HL-60/S4 (cell line): Measurements from ENCODE around the gene BMP8A.
"Not testable (repeated sequence)": the region's sequence is repeated elsewhere in the genome, so short reads cannot be mapped to it uniquely, and the experiment has no call there.

ENCODE experiments used
- in situ Hi-C: fragments of 300-500 bp; cut with MboI; formaldehyde crosslinking; loops from 2 replicates; pipeline ENCODE4 v1.14.3; 2022; ENCODE audit warnings: low sequenced_read_pairs

BMP8A gene

GRCh38 chr1:39491146-39491921 lies at the start of gene BMP8A:
BMP8A (plus strand) TSS chr1:39491636; CDS start chr1:39491992, 356 bp downstream.
- in situ Hi-C loops: no loop called here

GRCh38 chr1:39441797-39442196 lies 49.6 kb upstream of the BMP8A start:
- in situ Hi-C loops: no loop called here

GRCh38 chr1:39445573-39445972 lies 45.9 kb upstream of the BMP8A start:
- in situ Hi-C loops: no loop called here

- in situ Hi-C loops: no loop called here
These were observed 44.4 kb upstream of the BMP8A start for GRCh38 chr1:39446986-39447567.

- in situ Hi-C loops: not testable (repeated sequence)
These were observed 41.4 kb upstream of the BMP8A start for GRCh38 chr1:39450041-39450440.

GRCh38 chr1:39450956-39451606 lies 40.4 kb upstream of the BMP8A start:
- in situ Hi-C loops: no loop called here

GRCh38 chr1:39452081-39452480 lies 39.4 kb upstream of the BMP8A start:
- in situ Hi-C loops: no loop called here

- in situ Hi-C loops: no loop called here
These were observed 38.9 kb upstream of the BMP8A start for GRCh38 chr1:39452540-39452939.

GRCh38 chr1:39453603-39454002 lies 37.8 kb upstream of the BMP8A start:
- in situ Hi-C loops: no loop called here

GRCh38 chr1:39458991-39459390 lies 32.4 kb upstream of the BMP8A start:
- in situ Hi-C loops: no loop called here

GRCh38 chr1:39462074-39462473 lies 29.4 kb upstream of the BMP8A start:
- in situ Hi-C loops: no loop called here

- in situ Hi-C loops: no loop called here
These were observed 24.9 kb upstream of the BMP8A start for GRCh38 chr1:39466413-39467107.

- in situ Hi-C loops: not testable (repeated sequence)
These were observed 24.2 kb upstream of the BMP8A start for GRCh38 chr1:39467108-39467720.

GRCh38 chr1:39469150-39469549 lies 22.3 kb upstream of the BMP8A start:
- in situ Hi-C loops: no loop called here

GRCh38 chr1:39470040-39470439 lies 21.4 kb upstream of the BMP8A start:
- in situ Hi-C loops: no loop called here

GRCh38 chr1:39472826-39473225 lies 18.6 kb upstream of the BMP8A start:
- in situ Hi-C loops: no loop called here

GRCh38 chr1:39473324-39473723 lies 18.1 kb upstream of the BMP8A start:
- in situ Hi-C loops: no loop called here

- in situ Hi-C loops: no loop called here
These were observed 16.6 kb upstream of the BMP8A start for GRCh38 chr1:39474810-39475209.

- in situ Hi-C loops: not testable (repeated sequence)
These were observed 15.9 kb upstream of the BMP8A start for GRCh38 chr1:39475551-39475950.

- in situ Hi-C loops: no loop called here
These were observed 13.1 kb upstream of the BMP8A start for GRCh38 chr1:39478126-39478915.
